ENCODE results near the gene TBX10.
"Not testable (repeated sequence)": the region's sequence is repeated elsewhere in the genome, so short reads cannot be mapped to it uniquely, and the experiment has no call there.

TBX10 gene

GRCh38 chr11:67664213-67664585, 24.6 kb upstream of the TBX10 start:
- DNase-seq = no peak

- no peak for DNase-seq
Observed at GRCh38 chr11:67663532-67664212, 24.1 kb upstream of the TBX10 start.

- no peak for DNase-seq
Observed at GRCh38 chr11:67662835-67663531, 23.4 kb upstream of the TBX10 start.

- DNase-seq = no peak
Observed at GRCh38 chr11:67662142-67662834, 22.7 kb upstream of the TBX10 start.

- not testable (repeated sequence) for DNase-seq
Observed at GRCh38 chr11:67660752-67661151, 21.2 kb upstream of the TBX10 start.

- DNase-seq = not testable (repeated sequence)
Observed at GRCh38 chr11:67659651-67660165, 20.1 kb upstream of the TBX10 start.

GRCh38 chr11:67657300-67657699, 17.7 kb upstream of the TBX10 start:
- DNase-seq = no peak

GRCh38 chr11:67656278-67656922, 16.8 kb upstream of the TBX10 start:
- no peak for DNase-seq

GRCh38 chr11:67654225-67654624, 14.7 kb upstream of the TBX10 start:
- DNase-seq = no peak

- no peak for DNase-seq
Observed at GRCh38 chr11:67652965-67653845, 13.6 kb upstream of the TBX10 start.

GRCh38 chr11:67651976-67652781, 12.6 kb upstream of the TBX10 start:
- DNase-seq = no peak

GRCh38 chr11:67649634-67650510, 10.3 kb upstream of the TBX10 start:
- DNase-seq = no peak

GRCh38 chr11:67648796-67649613, 9.4 kb upstream of the TBX10 start:
- DNase-seq = no peak

GRCh38 chr11:67648140-67648795, 8.7 kb upstream of the TBX10 start:
- DNase-seq = peak in 2 of 4 experiments; percentile 11 to 17

- no peak for DNase-seq
Observed at GRCh38 chr11:67647471-67647870, 7.9 kb upstream of the TBX10 start.

GRCh38 chr11:67646535-67647336, 7.2 kb upstream of the TBX10 start:
- DNase-seq = peak in 1 of 4 experiments; percentile 17

- no peak for DNase-seq
Observed at GRCh38 chr11:67645521-67646461, 6.2 kb upstream of the TBX10 start.
